Thoracic aorta (tissue), 2 donors: ENCODE data around the gene ZBED4. TPM values are rescaled to one million over a fixed set of nuclear protein-coding genes. Genes with fewer than 3 reads are reported as not detected.

Experiments used
- ATAC-seq: fragments of 150-250 bp; one replicate; pipeline ENCODE4 v1.8.0; 2017; ENCODE audit warnings: low read depth; ENCODE audit not compliant: insufficient number of reproducible peaks, low FRiP score
- DNase-seq: peaks from one replicate; pipeline ENCODE4 v3.0.0-alpha.2; 2020; ENCODE audit warnings: low spot score
- H3K27ac ChIP-seq, 2 donors: fragments of 200-600 bp; sonication (generic); 1 replicate in 1 of 2; 2 replicates in 1 of 2; pipeline ENCODE4 v1.5.1; 2016; ENCODE audit warnings: mild to moderate bottlenecking in 2 of 2, moderate library complexity in 2 of 2
- H3K27me3 ChIP-seq: fragments of 200-600 bp; sonication (generic); replicated peaks from 2 replicates; pipeline ENCODE4 v1.6.0; 2016; ENCODE audit warnings: mild to moderate bottlenecking; ENCODE audit not compliant: insufficient read depth
- H3K36me3 ChIP-seq: fragments of 200-600 bp; sonication (generic); one replicate; pipeline ENCODE4 v1.5.1; 2016
- H3K4me1 ChIP-seq, 2 donors: fragments of 200-600 bp; sonication (generic); 1 replicate in 1 of 2; 2 replicates in 1 of 2; pipeline versions ENCODE4 v1.5.1 to v1.6.0; 2016; ENCODE audit warnings: low read depth in 2 of 2, mild to moderate bottlenecking in 1 of 2; ENCODE audit not compliant: control insufficient read depth in 1 of 2
- H3K4me3 ChIP-seq: fragments of 200-600 bp; sonication (generic); 2 replicates; pipeline ENCODE4 v1.5.1; 2016; ENCODE audit warnings: mild to moderate bottlenecking
- H3K9me3 ChIP-seq: fragments of 200-600 bp; sonication (generic); 2 replicates; pipeline ENCODE4 v1.5.1; 2016
- total RNA-seq, 2 donors: library from RNA; depleted of rRNA; stranded (reverse); fragments of >200 nt; gene quantifications; one replicate each; pipeline versions ENCODE4 v1.1.0 to v1.2.3, GENCODE V29; 2016
- TF ChIP-seq, protein P1 (sequence below): fragments of 200-600 bp; sonication (generic); IDR thresholded peaks from one replicate; pipeline ENCODE4 v1.5.1; 2019; ENCODE audit warnings: antibody characterized with exemption

ZBED4 gene
- total RNA-seq, 2 donors from 2014 or later, result 9.2 to 15.1 TPM

DNA sequence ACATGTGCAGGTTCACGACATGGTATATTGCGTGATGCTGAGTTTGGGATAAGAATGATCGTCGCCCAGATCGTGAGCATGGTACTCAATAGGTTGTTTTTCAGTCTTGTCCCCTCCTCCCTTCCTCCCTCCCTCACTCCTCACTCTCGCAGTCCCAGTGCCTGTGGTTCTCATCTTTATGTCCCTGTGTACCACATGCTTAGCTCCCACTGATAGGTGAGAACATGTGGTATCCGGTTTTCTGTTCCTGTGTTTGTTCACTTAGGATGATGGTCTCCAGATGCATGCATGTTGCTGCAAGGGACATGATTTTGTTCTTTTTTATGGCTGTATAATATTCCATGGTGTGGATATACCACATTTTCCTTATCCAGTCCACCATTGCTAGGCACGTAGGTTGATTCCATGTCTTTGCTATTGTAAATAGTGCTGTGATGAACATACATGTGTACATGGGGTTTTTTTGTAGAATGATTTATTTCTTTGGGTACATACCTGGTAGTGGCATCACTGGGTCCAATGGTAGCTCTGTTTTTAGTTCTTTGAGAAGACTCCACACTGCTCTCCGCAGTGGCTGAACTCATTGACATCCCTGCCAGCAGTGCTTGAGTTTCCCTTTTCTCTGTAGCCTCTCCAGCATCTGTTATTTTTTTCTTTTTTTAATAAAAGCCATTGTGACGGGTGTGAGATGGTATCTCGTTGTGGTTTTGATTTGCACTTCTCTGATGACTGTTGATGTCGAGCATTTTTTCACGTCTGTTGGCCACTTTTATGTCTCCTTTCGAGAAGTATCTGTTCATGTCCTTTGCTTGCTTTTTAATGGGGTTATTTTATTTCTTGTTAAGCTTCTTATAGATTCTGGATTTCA is 16.4 kb downstream of the ZBED4 start:
- peaks cover 12% of the 10 kb centered on the region for H3K9me3 ChIP-seq
- H3K4me3 ChIP-seq, result no peak overlapping the region
- ATAC-seq (no peak), DNase-seq (no peak)
- H3K27ac ChIP-seq, result no peak overlapping the region
- H3K36me3 ChIP-seq, result peaks cover 5% of the 10 kb centered on the region
- no peaks in the 10 kb centered on the region for H3K4me1 ChIP-seq
- TF ChIP-seq, protein P1, sequence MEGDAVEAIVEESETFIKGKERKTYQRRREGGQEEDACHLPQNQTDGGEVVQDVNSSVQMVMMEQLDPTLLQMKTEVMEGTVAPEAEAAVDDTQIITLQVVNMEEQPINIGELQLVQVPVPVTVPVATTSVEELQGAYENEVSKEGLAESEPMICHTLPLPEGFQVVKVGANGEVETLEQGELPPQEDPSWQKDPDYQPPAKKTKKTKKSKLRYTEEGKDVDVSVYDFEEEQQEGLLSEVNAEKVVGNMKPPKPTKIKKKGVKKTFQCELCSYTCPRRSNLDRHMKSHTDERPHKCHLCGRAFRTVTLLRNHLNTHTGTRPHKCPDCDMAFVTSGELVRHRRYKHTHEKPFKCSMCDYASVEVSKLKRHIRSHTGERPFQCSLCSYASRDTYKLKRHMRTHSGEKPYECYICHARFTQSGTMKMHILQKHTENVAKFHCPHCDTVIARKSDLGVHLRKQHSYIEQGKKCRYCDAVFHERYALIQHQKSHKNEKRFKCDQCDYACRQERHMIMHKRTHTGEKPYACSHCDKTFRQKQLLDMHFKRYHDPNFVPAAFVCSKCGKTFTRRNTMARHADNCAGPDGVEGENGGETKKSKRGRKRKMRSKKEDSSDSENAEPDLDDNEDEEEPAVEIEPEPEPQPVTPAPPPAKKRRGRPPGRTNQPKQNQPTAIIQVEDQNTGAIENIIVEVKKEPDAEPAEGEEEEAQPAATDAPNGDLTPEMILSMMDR, result no peak
- H3K27me3 ChIP-seq, result no peaks in the 10 kb centered on the region

- no peak for DNase-seq
- peaks cover 2% of the 10 kb centered on the region for H3K9me3 ChIP-seq
- no peak overlapping the region for H3K4me3 ChIP-seq
- ATAC-seq, result no peak
- H3K27ac ChIP-seq, result no peak overlapping the region
- H3K36me3 ChIP-seq, result peaks cover 5% of the 10 kb centered on the region
- H3K4me1 ChIP-seq, result no peaks in the 10 kb centered on the region
- TF ChIP-seq, protein P1, result no peak
- no peaks in the 10 kb centered on the region for H3K27me3 ChIP-seq
Observed at GRCh38 chr22:49871482-49871881, 17.8 kb downstream of the ZBED4 start.

- TF ChIP-seq, protein P1, result no peak
- DNase-seq, result no peak
- peaks cover 5% of the 10 kb centered on the region for H3K36me3 ChIP-seq
- H3K4me3 ChIP-seq, result no peak overlapping the region
- peaks cover 2% of the 10 kb centered on the region for H3K9me3 ChIP-seq
- no peak for ATAC-seq
- no peaks in the 10 kb centered on the region for H3K4me1 ChIP-seq
- no peak overlapping the region for H3K27ac ChIP-seq
- H3K27me3 ChIP-seq, result no peaks in the 10 kb centered on the region
Observed at GRCh38 chr22:49872347-49872746, 18.7 kb downstream of the ZBED4 start.

GRCh38 chr22:49873228-49873940 is 19.7 kb downstream of the ZBED4 start:
- Histone ChIP-seq H3K36me3 (peaks cover 5% of the 10 kb centered on the region), H3K4me1 (no peaks in the 10 kb centered on the region), H3K9me3 (peaks cover 2% of the 10 kb centered on the region), H3K4me3 (no peak overlapping the region), H3K27ac (no peak overlapping the region), H3K27me3 (no peaks in the 10 kb centered on the region)
- TF ChIP-seq, protein P1, result no peak
- ATAC-seq (no peak), DNase-seq (no peak)

DNA sequence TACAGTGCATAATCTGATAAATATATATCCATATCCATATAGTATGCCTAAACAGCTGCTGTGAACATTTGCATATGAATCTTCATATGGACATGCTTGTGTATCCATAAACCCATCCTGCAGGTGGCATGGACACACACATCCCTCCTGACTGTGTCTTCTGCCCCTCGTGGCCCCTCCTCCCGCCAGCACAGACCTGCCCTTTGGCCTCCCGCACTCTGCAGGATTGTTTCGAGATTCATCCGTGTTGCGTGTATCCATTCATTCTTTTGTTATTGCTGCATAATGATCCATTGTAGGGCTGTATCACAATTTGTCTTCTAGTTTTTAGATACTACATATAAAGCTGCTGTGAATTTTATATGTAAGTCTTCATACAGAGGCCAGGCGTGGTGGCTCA is 24.0 kb downstream of the ZBED4 start:
- Histone ChIP-seq H3K27me3 (no peaks in the 10 kb centered on the region), H3K27ac (no peak overlapping the region), H3K36me3 (peaks cover 5% of the 10 kb centered on the region), H3K4me3 (no peak overlapping the region), H3K9me3 (peaks cover 8% of the 10 kb centered on the region), H3K4me1 (no peaks in the 10 kb centered on the region)
- DNase-seq (no peak), ATAC-seq (no peak)
- TF ChIP-seq, protein P1, result no peak
